HFFc6 (cell line): ENCODE results near the gene ARHGAP44. TPM values are rescaled to one million over a fixed set of nuclear protein-coding genes. Genes with fewer than 3 reads are reported as not detected.

Source experiments
- DNase-seq: peaks from one replicate; pipeline ENCODE4 v3.0.0-alpha.2; 2018
- H3K27ac Mint-ChIP-seq: 2 replicates; pipeline ENCODE4 v1.8.0; 2020; ENCODE audit warnings: mild to moderate bottlenecking, mixed read lengths
- H3K27me3 Mint-ChIP-seq: 2 replicates; pipeline ENCODE4 v1.8.0; 2021; ENCODE audit warnings: mild to moderate bottlenecking, moderate library complexity, mixed read lengths; ENCODE audit not compliant: insufficient read depth
- H3K36me3 Mint-ChIP-seq: 2 replicates; pipeline ENCODE4 v1.8.0; 2021; ENCODE audit warnings: low read depth, mixed read lengths
- H3K4me1 Mint-ChIP-seq: 2 replicates; pipeline ENCODE4 v1.8.0; 2020; ENCODE audit warnings: low read depth, mixed read lengths
- H3K4me3 Mint-ChIP-seq: 2 replicates; pipeline ENCODE4 v1.8.0; 2020; ENCODE audit warnings: mild to moderate bottlenecking, moderate library complexity, mixed read lengths
- H3K9me3 Mint-ChIP-seq: 2 replicates; pipeline ENCODE4 v1.8.0; 2020; ENCODE audit warnings: mild to moderate bottlenecking, mixed read lengths
- total RNA-seq, 6 experiments: library from RNA; stranded (reverse); fragmentation: NEBNext Ultra II Directional; extraction: Animal tissue kit (Norgen Biotek cat#: 25700); gene quantifications; 2 replicates in 1 of 6; 3 replicates in 5 of 6; pipeline ENCODE4 v1.2.3, GENCODE V29; 2021
- TF ChIP-seq, protein P1 (sequence below): fragments of 200-600 bp; sonication (generic); IDR thresholded peaks from 2 replicates; pipeline ENCODE4 v1.5.0; 2021; ENCODE audit warnings: antibody characterized with exemption, mild to moderate bottlenecking

Gene ARHGAP44
- total RNA-seq, 6 experiments from 2014 or later: 0.43 to 1.3 (median 0.68) TPM

DNA sequence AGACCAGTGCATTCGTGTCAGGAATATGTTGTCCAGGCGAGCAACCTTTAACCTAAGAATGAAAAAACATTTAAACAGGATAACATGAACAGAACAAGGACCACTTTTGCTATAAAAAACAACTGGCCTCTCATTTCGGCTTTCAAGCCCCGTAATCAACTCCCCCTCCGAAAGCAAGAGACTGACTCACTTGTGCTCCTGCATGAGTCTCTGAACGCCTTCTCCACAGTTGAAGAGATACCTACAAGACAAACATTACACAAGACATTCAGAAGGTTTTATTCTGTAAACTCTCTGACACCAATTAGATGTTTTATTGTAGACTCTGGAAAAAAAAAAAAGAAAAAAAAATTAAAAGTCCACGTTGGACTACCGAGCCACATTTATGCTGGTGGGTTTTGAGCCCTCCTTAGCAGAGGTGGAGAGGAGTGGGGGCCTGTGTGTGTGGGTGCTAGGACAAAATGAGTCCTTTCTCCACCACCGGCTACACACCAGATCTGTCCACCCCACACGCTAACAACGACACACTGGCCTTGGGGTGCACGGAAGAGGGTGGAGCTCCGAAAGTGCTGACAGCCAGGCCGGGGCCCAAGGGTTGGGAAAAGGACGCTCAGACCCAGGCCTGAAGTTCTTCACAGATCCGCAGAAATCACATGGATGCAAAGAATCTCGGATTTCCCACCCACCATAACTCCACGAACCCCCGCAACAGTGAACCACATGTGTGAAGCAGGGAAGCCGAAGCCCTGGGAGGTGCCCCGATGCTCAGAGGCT, 227.8 kb downstream of the ARHGAP44 start:
- H3K27ac Mint-ChIP-seq: peak overlapping the region; percentile 98

DNA sequence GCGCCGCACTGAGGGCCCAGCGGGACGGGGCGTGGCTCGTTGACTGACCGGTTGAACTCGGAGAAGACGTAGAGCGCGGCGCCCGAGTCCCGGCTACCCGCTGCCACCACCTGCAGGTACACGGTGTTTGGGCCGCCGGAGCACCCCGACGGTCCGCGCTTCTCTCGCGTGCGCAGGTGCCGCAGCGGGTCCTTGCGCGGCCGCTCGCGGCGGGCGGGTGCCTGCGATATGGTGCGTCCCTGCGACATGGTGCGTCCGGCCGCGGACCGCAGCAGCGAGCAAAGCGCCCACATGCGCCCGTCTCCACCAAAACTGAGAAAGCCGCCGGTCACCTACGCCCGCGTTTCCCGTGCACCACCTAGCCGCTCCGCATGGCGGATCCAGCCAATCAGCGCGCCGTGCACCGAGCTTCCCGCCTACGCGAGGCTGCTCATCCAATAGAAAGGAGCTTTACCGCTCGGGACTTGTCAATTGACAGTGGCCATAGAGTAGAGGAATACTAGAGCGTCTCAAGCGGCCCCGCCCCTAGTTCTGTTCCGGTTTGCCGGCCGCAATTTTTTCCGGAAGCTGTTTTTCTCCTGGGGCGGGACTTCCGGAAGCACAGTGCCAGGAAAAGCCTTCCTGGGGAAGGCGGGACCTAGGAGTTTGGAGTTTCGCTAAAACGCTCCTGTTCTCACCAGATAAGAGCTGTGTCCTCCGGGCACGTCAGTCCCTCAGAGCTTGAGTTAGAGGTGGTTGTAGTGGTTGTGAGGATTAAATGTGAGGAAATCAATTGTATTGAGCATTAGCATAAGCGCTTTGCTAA, 228.6 kb downstream of the ARHGAP44 start, which contains the start of gene ELAC2:
Gene ELAC2 (minus strand): TSS at position 373 of the 805 bp plus-strand sequence. CDS start 80 bp downstream, at position 293.
- Mint-ChIP-seq H3K4me1 (peaks cover 40% of the 10 kb centered on the region), H3K27ac (peak within 1 kb of the TSS; percentile 98), H3K4me3 (peak within 1 kb of the TSS; percentile 98), H3K9me3 (no peaks in the 10 kb centered on the region), H3K27me3 (no peaks in the 10 kb centered on the region), H3K36me3 (peaks cover 28% of the 10 kb centered on the region)
- TF ChIP-seq, protein P1, sequence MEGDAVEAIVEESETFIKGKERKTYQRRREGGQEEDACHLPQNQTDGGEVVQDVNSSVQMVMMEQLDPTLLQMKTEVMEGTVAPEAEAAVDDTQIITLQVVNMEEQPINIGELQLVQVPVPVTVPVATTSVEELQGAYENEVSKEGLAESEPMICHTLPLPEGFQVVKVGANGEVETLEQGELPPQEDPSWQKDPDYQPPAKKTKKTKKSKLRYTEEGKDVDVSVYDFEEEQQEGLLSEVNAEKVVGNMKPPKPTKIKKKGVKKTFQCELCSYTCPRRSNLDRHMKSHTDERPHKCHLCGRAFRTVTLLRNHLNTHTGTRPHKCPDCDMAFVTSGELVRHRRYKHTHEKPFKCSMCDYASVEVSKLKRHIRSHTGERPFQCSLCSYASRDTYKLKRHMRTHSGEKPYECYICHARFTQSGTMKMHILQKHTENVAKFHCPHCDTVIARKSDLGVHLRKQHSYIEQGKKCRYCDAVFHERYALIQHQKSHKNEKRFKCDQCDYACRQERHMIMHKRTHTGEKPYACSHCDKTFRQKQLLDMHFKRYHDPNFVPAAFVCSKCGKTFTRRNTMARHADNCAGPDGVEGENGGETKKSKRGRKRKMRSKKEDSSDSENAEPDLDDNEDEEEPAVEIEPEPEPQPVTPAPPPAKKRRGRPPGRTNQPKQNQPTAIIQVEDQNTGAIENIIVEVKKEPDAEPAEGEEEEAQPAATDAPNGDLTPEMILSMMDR: no peak; the same call in 1 of the 2 replicates
- DNase-seq: peak; percentile 100

More for the DNA sequence above, 227.8 kb downstream of the ARHGAP44 start:
- no peaks in the 10 kb centered on the region for H3K9me3 Mint-ChIP-seq
- peak overlapping the region; percentile 98 for H3K4me3 Mint-ChIP-seq
- no peaks in the 10 kb centered on the region for H3K27me3 Mint-ChIP-seq
- H3K4me1 Mint-ChIP-seq: peaks cover 40% of the 10 kb centered on the region
- H3K36me3 Mint-ChIP-seq: peaks cover 29% of the 10 kb centered on the region
- peak; percentile 28 for DNase-seq
- TF ChIP-seq, protein P1: no peak

DNA sequence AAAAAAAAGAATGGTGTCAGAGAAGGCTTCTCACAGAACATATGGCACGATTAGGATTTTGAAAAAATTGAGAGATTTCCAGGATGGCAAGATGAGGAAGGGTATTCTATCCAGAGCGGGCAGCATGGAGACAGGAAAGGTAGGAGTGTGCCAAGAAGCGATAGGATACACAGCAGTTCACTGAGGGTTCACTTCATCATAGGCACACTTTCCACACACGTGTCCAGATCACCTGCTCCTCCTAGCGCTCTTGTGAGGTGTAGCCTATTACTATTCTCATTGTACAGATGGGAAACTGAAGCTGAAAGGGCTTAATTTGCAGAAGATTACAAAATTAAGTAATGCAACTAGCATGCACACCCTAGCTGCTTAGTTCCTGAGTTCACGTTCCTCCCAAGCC, 234.7 kb downstream of the ARHGAP44 start:
- no peak for DNase-seq
- H3K4me1 Mint-ChIP-seq: peaks cover 26% of the 10 kb centered on the region
- TF ChIP-seq, protein P1: no peak
- H3K36me3 Mint-ChIP-seq: no peaks in the 10 kb centered on the region
- peaks cover 13% of the 10 kb centered on the region for H3K27me3 Mint-ChIP-seq
- no peak overlapping the region for H3K27ac Mint-ChIP-seq
- no peaks in the 10 kb centered on the region for H3K9me3 Mint-ChIP-seq
- peak overlapping the region; percentile 44; the same call in 1 of the 2 replicates for H3K4me3 Mint-ChIP-seq

DNA sequence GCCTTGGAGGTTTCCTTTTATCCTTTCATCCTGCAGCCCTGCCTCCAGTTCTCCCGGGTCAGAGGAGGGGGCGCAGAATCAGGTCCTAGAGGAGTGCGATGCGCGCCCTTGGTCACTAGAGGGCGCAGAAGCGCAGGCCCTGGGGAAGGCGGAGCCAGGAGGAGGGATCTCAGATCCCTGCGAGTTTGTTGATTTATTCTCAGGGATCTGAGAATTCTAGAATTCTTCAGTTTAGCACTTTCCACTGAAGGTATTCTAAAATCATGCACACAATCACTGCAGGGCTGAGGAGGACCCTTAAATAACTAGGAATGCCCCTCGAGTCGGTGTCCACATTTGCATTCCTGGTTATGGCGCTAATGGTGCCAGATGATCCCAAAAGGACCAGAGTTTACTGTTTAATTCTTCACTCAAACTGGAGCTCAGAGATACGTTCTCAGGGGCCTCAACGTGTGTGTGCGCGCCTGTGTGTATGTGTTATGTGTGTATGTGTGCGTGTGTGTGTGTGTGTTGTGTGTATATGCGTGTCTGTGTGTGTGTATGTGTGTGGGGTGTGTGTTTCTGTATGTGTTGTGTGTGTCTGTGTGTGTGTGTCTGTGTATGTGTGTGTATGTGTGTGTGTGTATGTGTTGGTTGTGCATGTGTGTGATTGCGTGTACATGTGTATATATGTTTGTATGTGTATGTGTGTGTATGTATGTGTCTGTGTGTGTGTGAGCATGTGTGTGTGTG, 235.4 kb downstream of the ARHGAP44 start:
- no peak overlapping the region for H3K27ac Mint-ChIP-seq
- no peaks in the 10 kb centered on the region for H3K9me3 Mint-ChIP-seq
- peaks cover 14% of the 10 kb centered on the region for H3K27me3 Mint-ChIP-seq
- TF ChIP-seq, protein P1: peak; percentile 94
- peak; percentile 41 for DNase-seq
- peaks cover 22% of the 10 kb centered on the region for H3K4me1 Mint-ChIP-seq
- no peaks in the 10 kb centered on the region for H3K36me3 Mint-ChIP-seq
- H3K4me3 Mint-ChIP-seq: peak overlapping the region; percentile 44; the same call in 1 of the 2 replicates

DNA sequence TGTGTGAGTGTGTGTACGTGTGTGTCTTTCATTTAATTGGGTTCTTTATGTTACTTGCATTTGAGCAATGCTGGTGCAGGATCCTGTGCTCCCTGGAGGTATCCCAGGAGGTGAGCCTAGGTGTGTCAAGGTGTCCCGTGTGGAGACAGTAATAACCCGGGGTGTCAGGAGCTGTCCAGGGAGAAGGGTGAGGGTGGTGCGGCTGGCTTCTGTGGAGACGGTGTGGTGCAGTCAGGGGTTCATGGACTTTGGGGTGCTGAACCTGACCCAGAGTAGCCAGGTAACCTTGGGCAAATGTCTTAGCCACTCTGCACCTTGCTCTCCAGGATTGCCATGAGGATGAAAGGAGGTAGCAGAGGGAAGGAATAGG, 235.9 kb downstream of the ARHGAP44 start:
- H3K27ac Mint-ChIP-seq: no peak overlapping the region
- no peak for DNase-seq
- H3K9me3 Mint-ChIP-seq: no peaks in the 10 kb centered on the region

More for the DNA sequence above, 235.9 kb downstream of the ARHGAP44 start:
- H3K36me3 Mint-ChIP-seq: no peaks in the 10 kb centered on the region
- peaks cover 14% of the 10 kb centered on the region for H3K27me3 Mint-ChIP-seq
- H3K4me3 Mint-ChIP-seq: no peak overlapping the region
- H3K4me1 Mint-ChIP-seq: peaks cover 23% of the 10 kb centered on the region
- TF ChIP-seq, protein P1: no peak
